UCSD-AML1 (cell line): ENCODE data around the gene PPP1R1C.

Experiments
- DNase-seq: peaks from one replicate; lab custom pipeline; 2025; ENCODE audit not compliant: unreplicated experiment; lab: John Stamatoyannopoulos, UW

PPP1R1C gene

DNA sequence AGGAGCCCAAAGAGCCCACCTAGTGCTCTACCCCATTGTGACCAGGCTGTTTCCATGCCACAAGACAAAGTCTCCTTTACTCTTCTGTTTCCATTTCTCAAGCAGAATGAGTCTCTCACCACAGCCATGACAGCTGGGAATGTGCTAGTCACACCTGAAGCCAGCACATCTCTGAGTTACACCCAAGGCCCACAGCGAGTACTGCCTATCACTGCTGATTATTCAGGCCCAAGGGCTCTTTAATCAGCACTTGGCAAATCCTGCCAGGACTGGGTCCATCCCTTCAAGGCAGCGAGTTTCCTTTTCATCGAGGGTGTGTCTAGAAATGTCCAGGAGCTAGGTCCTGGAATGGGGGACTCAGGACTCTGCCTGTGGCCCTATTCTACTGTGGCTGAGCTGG, 14.6 kb upstream of the PPP1R1C start:
- no peak for DNase-seq

DNA sequence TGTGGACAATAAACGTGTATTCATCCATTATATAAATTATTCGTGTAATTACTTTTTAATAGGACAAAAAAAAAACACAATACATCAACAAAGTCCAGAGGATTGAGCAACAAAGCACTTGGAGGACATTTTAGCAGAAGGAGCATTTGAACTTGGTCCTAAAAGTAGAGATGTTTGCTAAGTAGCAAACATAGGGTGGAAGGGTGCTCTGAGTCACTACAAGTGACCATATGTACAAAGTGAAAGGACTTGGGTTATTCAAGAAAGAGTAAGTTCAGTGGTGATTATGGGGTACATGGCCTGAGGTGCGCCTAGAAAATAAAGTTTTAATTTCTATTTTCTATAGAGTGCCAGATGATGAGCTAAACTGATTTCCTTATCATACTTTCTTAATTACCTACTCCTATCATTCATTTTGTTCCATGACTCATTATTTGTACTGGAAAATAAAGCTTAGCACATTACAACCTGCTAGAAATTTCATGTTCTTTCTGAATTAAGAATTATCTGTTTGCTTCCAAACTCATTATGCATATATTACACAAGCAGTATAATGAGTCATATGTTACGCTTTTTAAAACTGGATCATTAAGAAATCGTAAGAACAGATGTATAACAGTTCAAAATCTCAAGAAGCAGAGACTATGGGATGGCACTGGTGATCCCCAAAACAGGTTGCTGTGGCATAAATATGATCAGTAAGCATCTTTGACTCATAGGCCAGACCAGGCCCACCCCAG, 13.1 kb upstream of the PPP1R1C start:
- no peak for DNase-seq

DNA sequence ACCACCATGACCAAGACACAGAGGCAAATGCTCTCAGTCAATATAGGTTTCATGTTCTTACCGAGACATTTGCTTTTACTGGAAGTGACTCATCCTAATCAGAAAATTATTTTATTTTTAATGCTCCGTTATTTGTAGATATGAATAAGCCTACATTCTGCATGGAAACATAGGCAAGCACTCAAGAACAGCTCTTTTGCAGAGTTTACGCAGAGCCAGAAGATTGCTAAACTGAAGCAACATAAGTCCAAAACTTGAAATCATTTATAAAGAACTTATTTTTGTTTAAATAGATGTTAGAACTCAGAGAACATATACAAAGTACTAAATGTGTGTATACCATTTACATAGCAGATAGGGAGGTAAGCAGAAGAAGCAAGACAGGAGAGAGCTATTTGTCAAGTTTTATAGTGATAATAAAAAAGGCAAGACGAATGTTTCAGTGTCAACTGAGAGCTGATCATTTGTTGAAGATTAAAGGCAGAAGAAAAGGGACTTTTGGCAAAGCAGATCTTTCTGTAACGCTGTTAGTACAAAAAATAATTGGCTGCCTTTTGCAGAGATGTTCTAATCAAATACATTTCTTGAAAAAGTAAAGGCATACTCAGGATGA, 12.4 kb upstream of the PPP1R1C start:
- DNase-seq, result no peak

DNA sequence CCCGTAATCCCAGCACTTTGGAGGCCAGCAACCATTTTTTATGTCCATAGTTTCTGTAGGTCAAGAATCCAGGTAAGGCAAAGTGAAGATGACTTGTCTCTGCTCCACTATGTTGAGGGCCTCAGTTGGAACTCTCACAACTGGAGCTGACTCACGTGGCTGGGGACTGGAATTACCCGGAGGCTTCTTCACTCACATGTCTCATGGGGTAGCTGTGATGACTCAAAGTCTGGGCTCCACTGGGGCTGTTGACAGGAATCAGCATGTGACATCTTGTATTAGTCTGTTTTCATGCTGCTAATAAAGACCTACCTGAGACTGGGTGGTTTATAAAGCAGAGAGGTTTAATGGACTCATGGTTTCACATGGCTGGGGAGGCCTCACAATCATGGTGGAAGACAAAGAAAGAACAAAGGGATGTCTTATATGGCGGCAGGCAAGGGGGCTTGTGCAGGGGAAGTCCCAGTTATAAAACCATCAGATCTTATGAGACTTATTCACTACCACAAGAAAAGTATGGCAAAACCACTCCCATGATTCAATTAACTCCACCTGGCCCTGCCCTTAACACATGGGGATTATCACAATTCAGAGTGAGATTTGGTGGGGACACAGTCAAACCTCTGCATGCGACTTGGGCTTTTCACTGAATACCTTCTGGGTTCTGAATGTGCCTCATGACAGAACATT, 7.8 kb upstream of the PPP1R1C start:
- DNase-seq, result no peak

DNA sequence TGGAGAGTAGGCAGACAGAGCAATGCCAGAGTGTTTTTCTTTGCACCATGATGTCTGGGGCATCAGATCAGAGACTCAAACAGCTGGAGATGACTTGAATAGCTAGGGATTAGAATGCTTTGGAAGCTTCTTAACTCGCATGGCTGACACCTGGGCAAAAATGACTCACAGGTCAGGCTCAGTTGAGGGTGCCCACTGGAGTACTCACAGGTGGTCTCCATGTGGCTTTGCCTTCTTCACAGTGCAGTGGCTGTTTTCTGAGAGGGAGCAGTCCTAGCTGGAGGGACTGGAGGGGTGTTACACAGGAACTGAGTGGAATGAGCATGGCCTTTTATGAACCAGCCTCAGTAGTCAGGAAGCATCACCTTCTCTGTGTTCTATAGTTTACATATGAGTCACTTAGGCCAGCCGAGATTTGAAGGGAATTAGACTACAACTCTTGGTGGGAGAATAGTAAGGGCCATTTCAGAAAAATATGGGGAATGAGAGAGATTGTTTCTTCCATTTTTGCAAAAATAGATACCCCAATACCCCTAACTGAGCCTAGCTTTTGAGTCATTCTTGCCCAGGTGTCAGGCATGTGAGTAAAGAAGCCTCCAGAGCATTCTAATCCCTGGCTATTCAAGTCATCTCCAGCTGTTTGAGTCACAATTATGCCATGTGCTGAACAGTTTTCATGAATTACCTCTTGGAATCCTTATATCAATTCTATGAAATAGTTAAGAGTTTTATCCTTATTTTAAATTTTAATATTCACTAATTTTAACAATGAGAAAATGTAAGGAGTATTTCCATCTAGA, 7.1 kb upstream of the PPP1R1C start:
- DNase-seq, result no peak

DNA sequence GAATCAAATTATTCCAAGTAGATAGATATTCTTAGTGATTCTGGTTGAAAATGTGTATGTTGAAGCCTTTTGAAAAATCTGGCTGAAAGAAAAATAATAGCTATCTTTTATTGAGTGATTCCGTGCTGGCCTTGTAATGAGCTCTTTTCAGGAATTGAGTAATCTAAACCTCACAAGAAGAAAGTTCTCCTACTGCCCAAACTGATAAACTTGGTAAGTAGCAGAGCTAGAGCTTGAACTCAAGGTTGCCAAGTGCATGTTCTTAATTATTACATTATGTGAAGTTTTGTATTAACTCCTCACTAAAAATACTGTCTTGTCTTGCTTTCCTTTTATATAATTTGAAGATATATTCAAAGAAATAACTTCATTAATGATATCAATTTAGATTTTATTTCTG, 1.6 kb upstream of the PPP1R1C start:
- no peak for DNase-seq

DNA sequence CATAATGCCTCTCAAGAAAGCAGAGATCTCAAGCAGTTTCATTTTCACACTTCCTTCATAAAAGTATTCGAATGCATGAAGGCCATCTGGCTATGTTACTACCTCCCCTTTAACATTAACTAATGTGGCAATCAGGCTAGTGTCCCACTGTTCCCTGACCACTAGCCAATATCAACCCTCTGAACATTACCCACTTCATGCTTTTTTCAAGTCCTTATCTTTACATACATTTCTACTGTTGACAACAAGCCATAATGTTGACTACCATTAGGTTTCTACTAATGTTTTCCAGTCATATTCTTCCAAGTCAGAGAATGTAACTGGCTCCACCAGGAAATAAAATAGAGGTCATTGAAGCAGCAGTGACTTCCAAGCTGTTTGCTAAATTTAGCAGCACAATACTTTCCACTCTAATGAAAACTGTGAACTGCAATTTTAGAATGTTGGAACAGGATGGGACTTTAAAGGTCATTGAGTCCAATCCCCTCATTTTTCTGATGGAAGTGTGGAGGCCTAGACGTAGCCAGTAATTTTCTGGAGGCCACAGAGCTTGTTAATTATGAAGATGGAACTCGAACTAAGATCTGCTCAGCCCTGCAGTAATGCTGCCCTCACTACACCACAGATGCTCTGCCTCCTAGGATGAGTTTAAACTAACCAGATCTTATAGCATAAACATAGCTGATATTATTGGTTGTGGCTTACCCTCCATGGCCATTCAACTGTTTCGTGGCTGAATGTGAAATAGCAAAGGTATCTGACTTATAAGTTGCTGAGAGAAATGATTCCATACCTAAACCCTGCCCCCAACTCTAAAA, 630 bp upstream of the PPP1R1C start:
- DNase-seq, result no peak

DNA sequence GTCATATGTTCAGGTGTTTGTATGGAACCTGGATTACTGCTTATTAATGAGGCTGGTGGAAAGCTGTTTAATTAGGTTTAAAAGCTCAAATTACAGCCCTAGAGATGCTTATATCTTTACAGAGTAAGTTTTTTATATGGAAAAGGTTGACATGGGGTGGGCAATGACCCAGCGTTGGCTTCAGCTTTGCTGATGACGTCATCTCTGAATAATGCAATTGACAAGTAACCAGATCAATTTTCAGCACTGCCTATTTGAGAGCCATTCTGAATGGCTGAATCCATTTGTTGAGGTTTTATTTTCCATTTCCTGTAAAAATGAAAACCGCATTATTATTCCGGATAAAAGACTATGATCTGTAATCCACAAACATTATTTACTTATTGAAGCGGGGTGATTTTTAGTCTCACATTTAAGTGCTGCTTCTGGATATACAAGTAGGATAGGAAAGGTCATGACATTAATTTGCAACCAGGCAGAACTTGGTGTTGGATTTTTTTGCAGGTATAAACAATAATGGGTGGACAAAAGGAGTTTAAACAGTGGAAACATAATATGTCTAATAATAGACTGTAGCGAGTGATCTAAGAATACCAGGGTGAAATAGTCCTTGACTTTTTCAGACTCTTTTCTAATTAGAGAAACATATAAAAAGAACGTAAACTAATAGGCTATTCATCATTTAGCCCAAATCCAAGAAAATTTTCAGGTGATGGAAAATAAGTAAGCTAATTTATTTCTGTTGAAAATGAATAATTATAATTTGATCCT, 2.7 kb downstream of the PPP1R1C start:
- no peak for DNase-seq

DNA sequence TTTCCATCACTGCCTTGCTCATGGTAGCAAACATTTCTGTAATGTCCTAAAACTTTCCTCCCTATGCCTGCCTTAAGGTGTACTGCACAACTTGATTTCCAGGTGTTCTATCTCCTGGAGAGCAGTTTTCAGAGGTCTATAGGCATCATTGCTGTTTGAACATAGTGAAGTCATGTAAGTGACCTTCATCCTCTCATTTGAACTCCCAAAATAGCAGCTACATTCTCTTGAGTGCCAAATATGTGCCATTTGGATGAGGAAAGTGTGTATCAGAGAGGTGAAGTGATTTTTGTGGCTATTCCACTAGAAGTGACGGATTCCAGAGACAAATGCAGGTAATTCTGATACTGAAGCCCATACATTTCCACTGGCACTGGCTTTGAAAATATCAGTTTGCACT, 3.4 kb downstream of the PPP1R1C start:
- no peak for DNase-seq

DNA sequence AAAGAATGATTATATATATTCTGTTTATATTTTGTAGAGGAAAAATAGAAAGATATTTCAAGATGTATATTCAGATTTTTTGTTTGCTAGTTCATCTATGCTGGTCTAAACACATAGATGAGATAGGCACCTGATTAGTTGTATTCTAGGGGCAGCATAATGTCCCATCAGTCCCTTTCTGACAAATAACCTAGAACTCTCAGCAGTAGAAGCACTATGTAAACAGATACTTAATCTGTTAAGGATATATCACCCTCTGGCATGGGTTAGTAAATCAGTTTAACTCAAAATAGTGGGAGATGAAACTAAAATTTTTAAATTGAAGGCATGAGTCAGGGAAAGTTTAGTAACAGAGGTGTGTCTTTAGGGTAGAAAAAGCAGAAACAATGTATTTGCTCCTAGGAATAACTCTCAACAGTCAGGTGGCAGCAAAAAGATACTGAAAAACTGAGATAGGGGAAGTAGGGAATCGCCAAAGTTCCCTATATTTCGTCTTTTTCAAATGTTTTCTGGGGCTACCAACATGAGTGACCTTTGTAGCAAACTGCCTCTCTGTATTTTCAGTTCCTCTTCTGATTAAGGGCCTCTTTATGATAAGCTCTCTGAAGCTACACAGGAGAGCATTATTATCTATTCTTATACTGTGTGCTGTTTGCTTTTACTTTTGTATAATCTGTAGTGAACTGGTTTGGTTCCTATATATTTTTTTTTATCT, 5.7 kb downstream of the PPP1R1C start:
- DNase-seq, result no peak

DNA sequence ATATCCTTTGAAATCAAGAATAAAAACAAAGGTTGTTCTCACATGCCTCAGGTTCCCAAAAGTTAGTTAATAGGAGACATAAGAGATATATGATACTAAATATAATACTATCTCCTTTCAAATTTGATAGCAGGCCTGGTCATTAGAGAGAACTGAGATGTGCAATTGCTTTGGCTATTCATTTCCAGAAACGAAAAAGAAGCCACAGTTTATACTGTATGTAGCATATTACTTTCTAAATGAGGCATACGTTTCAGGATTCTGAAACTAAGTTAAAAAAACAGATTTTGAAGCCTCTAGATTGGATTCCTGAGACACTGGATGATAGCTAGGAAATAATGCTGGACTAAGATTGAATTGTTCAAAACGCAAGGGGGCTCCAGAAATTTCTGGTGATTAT, 7.1 kb downstream of the PPP1R1C start:
- DNase-seq, result no peak

DNA sequence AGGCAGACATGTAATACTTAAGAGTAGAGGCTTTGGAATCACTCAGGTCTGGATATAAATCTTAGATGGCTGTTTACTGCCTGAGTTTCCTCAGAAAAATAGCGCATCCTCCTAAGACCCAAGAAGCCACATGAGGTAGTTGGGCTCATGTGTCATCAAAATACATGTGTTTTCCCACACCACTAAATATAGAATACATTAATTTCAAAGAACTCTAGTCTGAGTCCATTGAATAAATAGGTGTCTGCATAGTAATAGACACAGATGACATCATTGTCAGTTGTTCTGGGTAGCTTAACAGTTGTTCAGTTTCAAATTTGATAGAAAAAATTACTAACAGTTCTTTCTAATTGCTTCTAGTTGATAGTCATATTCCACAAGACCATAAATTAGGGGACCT, 9.6 kb downstream of the PPP1R1C start:
- DNase-seq, result no peak

DNA sequence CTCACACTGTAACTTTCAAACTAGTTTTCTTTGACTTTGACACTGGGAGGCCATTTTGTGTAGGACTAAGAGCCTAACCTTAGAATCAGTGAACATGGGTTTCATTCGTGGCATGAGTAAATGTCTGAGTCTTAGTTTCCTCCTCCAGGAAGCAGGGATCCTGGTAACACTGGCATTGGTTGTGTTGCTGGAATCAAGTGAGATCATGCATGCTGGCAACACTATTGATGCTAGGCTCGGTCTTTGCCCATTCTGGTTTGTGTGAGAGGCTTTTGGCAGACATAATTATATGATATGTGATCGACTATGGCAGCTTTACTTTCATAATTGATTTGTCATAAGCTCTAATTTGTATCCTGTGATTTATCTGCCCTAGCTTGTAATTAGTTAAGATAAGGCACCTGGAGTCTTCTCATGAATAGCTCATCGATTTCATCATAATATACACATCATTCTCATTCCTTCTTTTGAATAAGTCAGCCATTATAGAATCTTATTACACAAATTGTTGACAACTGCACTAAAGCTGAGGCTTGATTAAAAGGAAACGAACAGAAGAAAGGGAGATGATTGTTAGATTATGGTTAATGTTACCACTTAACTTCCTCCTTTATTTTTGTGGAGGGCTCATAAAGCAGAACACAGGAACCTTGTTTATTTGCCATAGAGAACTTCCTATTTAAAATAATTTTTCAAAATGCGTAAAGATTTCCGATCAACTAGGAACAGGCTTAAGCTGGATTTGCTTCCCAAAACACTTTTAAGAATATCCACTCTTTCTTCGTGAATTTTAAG, 12.6 kb downstream of the PPP1R1C start:
- no peak for DNase-seq

DNA sequence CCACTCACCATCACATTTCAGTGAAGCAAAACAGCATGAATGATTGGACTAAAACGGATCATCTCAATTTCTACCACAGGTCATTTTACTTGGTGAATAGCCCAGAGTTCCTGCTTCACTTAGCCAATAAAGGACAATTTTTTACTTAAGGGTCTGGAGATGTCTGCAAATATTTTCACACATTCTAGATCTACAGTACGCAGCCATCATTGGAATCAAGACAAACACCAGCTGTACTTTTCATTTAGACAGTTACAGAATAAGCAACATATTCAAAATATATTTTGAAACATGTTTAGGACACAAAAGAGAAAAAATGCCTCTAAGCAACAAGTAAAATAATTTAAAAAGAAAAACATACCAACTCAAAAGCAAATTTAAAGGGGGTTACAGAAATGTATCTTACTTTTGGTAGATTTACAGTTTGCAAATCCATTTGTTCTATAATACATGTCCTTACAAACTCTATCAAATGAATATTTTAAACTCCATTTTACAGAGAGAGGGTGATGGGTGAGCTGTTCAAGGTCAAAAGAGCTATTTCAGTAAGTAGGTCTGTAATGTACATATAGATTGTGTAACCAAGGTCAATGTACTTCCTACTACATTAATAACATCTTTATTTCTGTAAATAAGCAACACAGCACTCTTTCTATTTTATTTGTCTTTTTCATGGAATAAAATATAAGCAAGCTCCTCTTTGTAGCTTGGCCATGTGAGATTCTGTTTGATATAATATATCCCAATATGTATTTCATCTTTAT, 13.4 kb downstream of the PPP1R1C start:
- no peak for DNase-seq

DNA sequence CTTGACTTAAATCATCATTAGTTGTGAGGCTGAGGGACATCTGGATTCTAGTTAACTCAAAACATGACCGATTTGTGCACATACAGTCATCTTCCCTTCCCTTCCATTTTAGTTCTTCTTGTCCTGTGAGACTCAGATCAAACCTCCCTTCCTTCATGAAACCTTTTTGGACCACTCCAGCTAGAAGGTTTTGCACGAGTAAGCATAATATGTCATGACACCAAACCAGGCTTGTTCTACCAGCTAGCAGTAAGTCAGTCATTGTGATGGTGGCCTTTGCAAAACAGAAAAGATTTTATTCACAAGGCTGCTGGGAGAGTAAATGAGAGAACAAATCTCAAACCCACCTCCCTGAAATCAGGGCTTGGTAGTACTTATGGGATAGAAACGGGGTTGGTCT, 14.3 kb downstream of the PPP1R1C start:
- DNase-seq, result no peak

DNA sequence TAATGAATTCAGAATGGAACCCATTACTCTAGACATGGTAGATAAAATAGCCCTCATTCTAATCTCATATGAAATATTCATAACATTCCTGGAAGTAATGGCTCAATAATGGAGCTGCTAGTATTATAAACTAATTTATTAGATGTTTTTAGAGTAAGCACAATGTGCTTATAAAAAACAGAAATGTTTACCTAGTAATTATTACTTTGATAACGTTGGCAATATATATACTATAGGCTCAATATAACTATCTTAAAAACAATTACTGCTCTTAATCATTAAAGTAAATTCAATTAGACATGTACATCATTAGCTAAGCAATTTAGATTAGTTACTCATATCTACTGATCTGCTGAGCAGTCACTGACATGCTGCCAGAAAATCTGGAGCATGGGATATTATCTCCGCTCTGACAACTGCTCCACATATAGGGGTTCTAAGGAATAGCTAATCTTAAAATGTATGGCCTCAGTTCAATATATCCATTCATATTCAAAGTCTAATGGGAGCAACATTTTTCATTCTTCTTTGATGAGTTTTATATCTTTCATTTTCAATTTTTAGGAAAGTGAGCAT, 19.4 kb downstream of the PPP1R1C start:
- no peak for DNase-seq

DNA sequence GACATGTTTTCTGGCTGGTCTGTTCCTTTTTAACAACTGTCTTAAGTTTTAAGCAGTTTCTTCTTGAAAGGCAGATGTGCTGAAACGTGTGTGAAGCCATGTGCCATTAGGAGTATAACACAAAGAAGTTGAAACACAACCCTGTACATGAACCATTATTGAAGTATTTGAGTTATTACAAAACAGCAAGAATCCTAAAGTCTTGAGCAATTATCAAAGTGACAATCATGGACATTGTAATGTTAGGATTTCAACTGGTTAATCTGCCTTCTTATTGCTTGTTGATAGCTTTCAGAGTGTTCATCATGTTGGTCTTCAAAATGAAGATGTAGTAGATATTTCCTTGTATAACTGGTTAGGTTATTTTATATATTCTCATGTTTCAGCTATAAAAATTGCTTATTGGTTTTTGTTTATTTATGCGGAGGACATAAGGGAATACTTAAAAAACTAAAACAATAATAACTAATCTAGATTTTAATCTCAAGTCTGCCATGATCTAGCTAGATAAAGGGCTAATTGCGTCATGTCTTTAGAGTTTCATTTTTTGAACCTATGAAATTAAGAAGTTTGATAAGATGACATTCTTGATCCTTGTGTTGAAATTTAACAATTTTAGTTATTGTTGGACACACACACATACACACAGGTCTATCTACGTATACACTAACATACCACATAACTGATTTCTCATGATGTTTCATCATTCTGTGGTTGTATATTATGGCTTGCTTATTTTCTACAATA, 21.1 kb downstream of the PPP1R1C start:
- no peak for DNase-seq
